Mesenchymal stem cell (in vitro differentiated cells and primary cell): ENCODE data around the gene STK24.

Source experiments
- DNase-seq: peaks from one replicate; pipeline ENCODE4 v3.0.0-alpha.2; 2013
- H2AFZ ChIP-seq: one replicate; pipeline ENCODE4 v1.6.1; 2013; ENCODE audit warnings: low read depth, mild to moderate bottlenecking, control low read depth, inconsistent platforms, low read length, moderate library complexity
- H2AK5ac ChIP-seq: 2 replicates; pipeline ENCODE4 v1.6.1; 2013; ENCODE audit warnings: low read length, moderate library complexity, mild to moderate bottlenecking, inconsistent platforms; ENCODE audit not compliant: severe bottlenecking
- H2BK120ac ChIP-seq: one replicate; pipeline ENCODE4 v1.6.1; 2013; ENCODE audit warnings: low read depth, mild to moderate bottlenecking, inconsistent platforms, low read length, moderate library complexity
- H2BK12ac ChIP-seq, 2 experiments: one replicate each; pipeline ENCODE4 v1.6.1; 2013; ENCODE audit warnings: inconsistent platforms in 2 of 2, low read length in 2 of 2, mild to moderate bottlenecking in 2 of 2, moderate library complexity in 2 of 2, control low read depth in 1 of 2
- H2BK15ac ChIP-seq: one replicate; pipeline ENCODE4 v1.6.1; 2013; ENCODE audit warnings: mild to moderate bottlenecking, low read depth, inconsistent platforms; ENCODE audit not compliant: poor library complexity, severe bottlenecking
- H2BK5ac ChIP-seq: 2 replicates; pipeline ENCODE4 v1.6.1; 2013; ENCODE audit warnings: low read depth, mild to moderate bottlenecking, low read length, control low read depth, inconsistent platforms; ENCODE audit not compliant: poor library complexity, severe bottlenecking
- H3K14ac ChIP-seq, 2 experiments: one replicate each; pipeline ENCODE4 v1.6.1; 2013; ENCODE audit warnings: inconsistent platforms in 2 of 2, low read length in 2 of 2, control low read depth in 1 of 2, mild to moderate bottlenecking in 1 of 2, moderate library complexity in 1 of 2
- H3K18ac ChIP-seq, 2 experiments: one replicate each; pipeline ENCODE4 v1.6.1; 2013; ENCODE audit warnings: inconsistent platforms in 2 of 2, low read length in 2 of 2, control low read depth in 1 of 2, low read depth in 1 of 2, mild to moderate bottlenecking in 1 of 2
- H3K23ac ChIP-seq, 2 experiments: one replicate each; pipeline ENCODE4 v1.6.1; 2013; ENCODE audit warnings: inconsistent platforms in 2 of 2, low read length in 2 of 2, mild to moderate bottlenecking in 2 of 2, moderate library complexity in 2 of 2, control low read depth in 1 of 2
- H3K27ac ChIP-seq: 2 replicates; pipeline ENCODE4 v1.5.1; 2013; ENCODE audit warnings: mild to moderate bottlenecking, moderate library complexity, low read length, control low read depth, inconsistent platforms; ENCODE audit not compliant: poor library complexity, severe bottlenecking
- H3K27me3 ChIP-seq, 2 experiments: 2 replicates each; pipeline versions ENCODE4 v1.6.1 to v1.7.0; 2013; ENCODE audit warnings: low read length in 2 of 2, mild to moderate bottlenecking in 2 of 2, moderate library complexity in 2 of 2, control low read depth in 1 of 2, inconsistent platforms in 1 of 2; ENCODE audit not compliant: control insufficient read depth in 1 of 2, insufficient read depth in 1 of 2
- H3K36me3 ChIP-seq, 2 experiments: 2 replicates each; pipeline versions ENCODE4 v1.6.1 to v1.7.0; 2013; ENCODE audit warnings: low read length in 2 of 2, control low read depth in 1 of 2, inconsistent platforms in 1 of 2, low read depth in 1 of 2, mild to moderate bottlenecking in 1 of 2; ENCODE audit not compliant: insufficient read depth in 2 of 2, control insufficient read depth in 1 of 2
- H3K4ac ChIP-seq, 2 experiments: one replicate each; pipeline ENCODE4 v1.6.1; 2013; ENCODE audit warnings: inconsistent platforms in 2 of 2, low read length in 2 of 2, mild to moderate bottlenecking in 2 of 2, moderate library complexity in 2 of 2, control low read depth in 1 of 2, low read depth in 1 of 2
- H3K4me1 ChIP-seq: 2 replicates; pipeline ENCODE4 v1.6.1; 2013; ENCODE audit warnings: low read depth, low read length, control low read depth; ENCODE audit not compliant: control insufficient read depth, insufficient read depth
- H3K4me2 ChIP-seq: 2 replicates; pipeline ENCODE4 v1.6.1; 2013; ENCODE audit warnings: low read length, mild to moderate bottlenecking, inconsistent platforms; ENCODE audit not compliant: poor library complexity, severe bottlenecking
- H3K4me3 ChIP-seq, 2 experiments: 2 replicates each; pipeline versions ENCODE4 v1.5.1 to v1.7.0; 2013; ENCODE audit warnings: low read length in 2 of 2, mild to moderate bottlenecking in 2 of 2, control low read depth in 1 of 2, low read depth in 1 of 2; ENCODE audit not compliant: insufficient read depth in 1 of 2
- H3K79me1 ChIP-seq: replicated peaks from 2 replicates; pipeline ENCODE4 v1.6.1; 2013; ENCODE audit warnings: mild to moderate bottlenecking, control low read depth, low read length, inconsistent platforms; ENCODE audit not compliant: poor library complexity, severe bottlenecking
- H3K9ac ChIP-seq: 2 replicates; pipeline ENCODE4 v1.7.0; 2013; ENCODE audit warnings: mild to moderate bottlenecking, low read length, moderate library complexity
- H3K9me3 ChIP-seq: 2 replicates; pipeline ENCODE4 v1.7.0; 2013; ENCODE audit warnings: mild to moderate bottlenecking, low read length; ENCODE audit not compliant: control insufficient read depth
- H4K8ac ChIP-seq: one replicate; pipeline ENCODE4 v1.6.1; 2013; ENCODE audit warnings: inconsistent platforms, mild to moderate bottlenecking, low read length, moderate library complexity
- H4K91ac ChIP-seq: one replicate; pipeline ENCODE4 v1.6.1; 2013; ENCODE audit warnings: mild to moderate bottlenecking, low read length, inconsistent platforms
- WGBS: methylation state at CpG from one replicate; pipeline ENCODE4 v1.1.7; 2013; ENCODE audit warnings: mixed read lengths; 5-methylcytosine and 5-hydroxymethylcytosine counted together

The STK24 gene

GRCh38 chr13:98577836-98578285, 954 bp upstream of the STK24 start:
- Histone ChIP-seq H3K9me3 (no peaks in the 10 kb centered on the region), H2AK5ac (peak overlapping the region; percentile 16), H3K27ac (peak overlapping the region; percentile 82), H3K4me2 (peak overlapping the region; percentile 94), H3K23ac (peak overlapping the region in 1 of 2 experiments; percentile 97), H3K4me1 (peaks cover 11% of the 10 kb centered on the region), H4K8ac (peak overlapping the region; percentile 99), H2BK120ac (peak overlapping the region; percentile 98), H3K4me3 (peak overlapping the region; percentile 60 to 89), H3K27me3 (no peaks in the 10 kb centered on the region), H2BK5ac (peak overlapping the region; percentile 70), H2BK12ac (peak overlapping the region; percentile 77 to 90), H3K9ac (peak overlapping the region; percentile 99), H3K18ac (peak overlapping the region; percentile 96), H3K79me1 (peaks cover 2% of the 10 kb centered on the region), H4K91ac (peak overlapping the region; percentile 94), H3K36me3 (peaks cover 0 to 14% of the 10 kb centered on the region in 2 experiments), H2AFZ (peak overlapping the region; percentile 1), H3K4ac (peak overlapping the region; percentile 94 to 99), H2BK15ac (peak overlapping the region; percentile 68), H3K14ac (peak overlapping the region; percentile 86 to 87)
- no peak for DNase-seq
- 38% methylated on average over 13 of the region's 13 CpGs for whole genome bisulfite sequencing

GRCh38 chr13:98576200-98576945, 534 bp downstream of the STK24 start:
- no peak for DNase-seq
- H2BK5ac ChIP-seq, result peak overlapping the region; percentile 60
- peak overlapping the region; percentile 71 to 81 for H3K4ac ChIP-seq
- H3K18ac ChIP-seq, result peak overlapping the region; percentile 96 to 98
- H3K79me1 ChIP-seq, result peaks cover 2% of the 10 kb centered on the region
- peak overlapping the region; percentile 91 for H3K4me2 ChIP-seq
- WGBS, result 1% methylated on average over 61 of the region's 98 CpGs
- peak overlapping the region; percentile 78 for H4K91ac ChIP-seq
- peak overlapping the region in 1 of 2 experiments; percentile 90 for H2BK12ac ChIP-seq
- H2AFZ ChIP-seq, result peak overlapping the region; percentile 48
- no peak overlapping the region for H3K27ac ChIP-seq
- H2AK5ac ChIP-seq, result no peak overlapping the region
- H4K8ac ChIP-seq, result no peak overlapping the region
- peak overlapping the region; percentile 97 for H2BK120ac ChIP-seq
- H3K23ac ChIP-seq, result peak overlapping the region; percentile 70 to 99
- no peaks in the 10 kb centered on the region for H3K9me3 ChIP-seq
- peak overlapping the region; percentile 44 for H2BK15ac ChIP-seq
- peaks cover 18% of the 10 kb centered on the region for H3K4me1 ChIP-seq
- no peaks in the 10 kb centered on the region for H3K27me3 ChIP-seq
- H3K14ac ChIP-seq, result peak overlapping the region; percentile 90 to 94
- peak overlapping the region; percentile 93 to 98 for H3K4me3 ChIP-seq
- H3K36me3 ChIP-seq, result peaks cover 0 to 14% of the 10 kb centered on the region in 2 experiments
- peak overlapping the region; percentile 95 for H3K9ac ChIP-seq

GRCh38 chr13:98575904-98576199, 1.1 kb downstream of the STK24 start:
- Histone ChIP-seq H2AFZ (peak overlapping the region; percentile 48), H3K4me1 (peaks cover 21% of the 10 kb centered on the region), H3K18ac (peak overlapping the region; percentile 96 to 98), H3K4ac (peak overlapping the region in 1 of 2 experiments; percentile 71), H2BK15ac (peak overlapping the region; percentile 44), H4K8ac (no peak overlapping the region), H3K23ac (peak overlapping the region; percentile 70 to 99), H2BK5ac (no peak overlapping the region), H2AK5ac (no peak overlapping the region), H3K9me3 (no peaks in the 10 kb centered on the region), H3K4me3 (peak overlapping the region; percentile 93 to 98), H4K91ac (peak overlapping the region; percentile 78), H2BK120ac (peak overlapping the region; percentile 97), H2BK12ac (peak overlapping the region in 1 of 2 experiments; percentile 89), H3K27me3 (no peaks in the 10 kb centered on the region), H3K9ac (peak overlapping the region; percentile 95), H3K27ac (peak overlapping the region; percentile 21), H3K36me3 (peaks cover 0 to 14% of the 10 kb centered on the region in 2 experiments), H3K79me1 (peaks cover 2% of the 10 kb centered on the region), H3K4me2 (peak overlapping the region; percentile 91), H3K14ac (peak overlapping the region; percentile 90 to 94)
- WGBS, result 0% methylated on average over 12 of the region's 15 CpGs
- no peak for DNase-seq
